ENCODE data around the gene CFAP90. TPM values are rescaled to one million over a fixed set of nuclear protein-coding genes. Genes with fewer than 3 reads are reported as not detected.

CFAP90 gene
- total and polyA plus RNA-seq, 2 donors (not counting 3 experiments of a cell fraction or from before 2014, with no cell fraction given) = 0.07 TPM; not detected in 1

GRCh38 chr5:7794823-7795222 is 56.1 kb downstream of the CFAP90 start:
- CTCF ChIA-PET = no interaction called here
- dilution Hi-C loops (cut with MboI; ENCODE audit: extremely low pct_ligation_motif_present, low sequenced_read_pairs) = no loop called here
- no peak for FAIRE-seq

More at GRCh38 chr5:7794823-7795222, 56.1 kb downstream of the CFAP90 start:
- H2AFZ ChIP-seq (ENCODE audit: low read depth, low read length) = no peak overlapping the region
- no peaks in the 10 kb centered on the region for H3K36me3 ChIP-seq (ENCODE audit: control insufficient read depth in 2 of 2, extremely low read depth in 1 of 2, insufficient read depth in 2 of 2, low read length in 2 of 2)
- H3K79me2 ChIP-seq (ENCODE audit: control insufficient read depth, insufficient read depth, low read length) = no peaks in the 10 kb centered on the region
- no peaks in the 10 kb centered on the region for H4K20me1 ChIP-seq (replicated peaks; ENCODE audit: control insufficient read depth, extremely low read depth, insufficient read depth, low read length)
- TF ChIP-seq EZH2 (IDR thresholded peaks at IDR 0.05; ENCODE audit: borderline replicate concordance, low read depth, low read length, severe bottlenecking) (no peak), POLR2AphosphoS5 (IDR thresholded peaks at IDR 0.05; ENCODE audit: insufficient read depth, low read depth, low read length) (no peak), MYC (IDR thresholded peaks at IDR 0.05; ENCODE audit: low read depth, low read length) (no peak), POLR2A (IDR thresholded peaks at IDR 0.05; ENCODE audit: low read depth, low read length) (no peak), JUN (IDR thresholded peaks at IDR 0.05; ENCODE audit: borderline replicate concordance, insufficient read depth, insufficient read length, low read depth) (no peak), GATA2 (IDR thresholded peaks at IDR 0.05; ENCODE audit: insufficient read depth, insufficient read length, low read depth, low read length) (no peak), MAX (IDR thresholded peaks at IDR 0.05; ENCODE audit: insufficient read depth, insufficient read length) (no peak), FOS (IDR thresholded peaks at IDR 0.05; ENCODE audit: borderline replicate concordance, insufficient read depth, low read length) (no peak), CTCF (IDR thresholded peaks at IDR 0.05; ENCODE audit: extremely low read depth in 1 of 2, insufficient read depth in 1 of 2, low read depth in 1 of 2, low read length in 2 of 2) (no peak)
- no peak overlapping the region for H3K9ac ChIP-seq (replicated peaks; ENCODE audit: extremely low read depth, insufficient read depth, low read length)
- H3K27ac ChIP-seq (ENCODE audit: insufficient read depth, low read depth, low read length) = no peak overlapping the region
- no peaks in the 10 kb centered on the region for H3K9me3 ChIP-seq (replicated peaks; ENCODE audit: control insufficient read depth, insufficient read depth, low read length)
- H3K27me3 ChIP-seq (ENCODE audit: control insufficient read depth in 2 of 2, insufficient read depth in 2 of 2, low read length in 2 of 2) = no peaks in the 10 kb centered on the region
- H3K4me1 ChIP-seq (ENCODE audit: control insufficient read depth, extremely low read depth, insufficient read depth, low read length) = no peaks in the 10 kb centered on the region
- no peaks in the 10 kb centered on the region for H3K9me1 ChIP-seq (replicated peaks; ENCODE audit: control insufficient read depth, extremely low read depth, insufficient read depth, low read length)
- H3K4me3 ChIP-seq (replicated peaks in 1 of 3; ENCODE audit: insufficient read depth in 1 of 3, low read depth in 1 of 3, low read length in 3 of 3) = no peak overlapping the region
- no peak overlapping the region for H3K4me2 ChIP-seq (ENCODE audit: insufficient read depth, low read length)
- POLR2A ChIA-PET = no interaction called here
- intact Hi-C loops (cut with micrococcal nuclease) = no loop called here
- BruUV-seq (replicated peaks) = no TSS peak
- no peak for DNase-seq (ENCODE audit: low read depth, low spot score)

All from endothelial cell of umbilical vein (primary cell).